PFSK-1 (cell line): ENCODE measurements around the gene ARHGEF7.

Experiments
- FOXP2 ChIP-seq: optimal IDR thresholded peaks from 2 replicates; pipeline ENCODE3; 2011; ENCODE audit warnings: borderline replicate concordance, control low read depth, inconsistent platforms; ENCODE audit not compliant: insufficient read depth; ENCODE audit errors: extremely low read length, extremely low read depth
- POLR2AphosphoS5 ChIP-seq: IDR thresholded peaks from 2 replicates; pipeline ENCODE4 v1.6.1; 2012; ENCODE audit warnings: low read depth, mild to moderate bottlenecking, control low read depth, low read length, moderate library complexity
- REST ChIP-seq, 2 experiments: IDR thresholded peaks; 2 replicates each; pipeline versions ENCODE4 v1.6.1 to v1.8.0; 2011 to 2012; ENCODE audit warnings: low read depth in 2 of 2, low read length in 2 of 2, control low read depth in 1 of 2, inconsistent platforms in 1 of 2, mild to moderate bottlenecking in 1 of 2, moderate library complexity in 1 of 2; ENCODE audit not compliant: insufficient read depth in 1 of 2
- SIN3A ChIP-seq: IDR thresholded peaks from 2 replicates; pipeline ENCODE4 v1.6.1; 2012; ENCODE audit warnings: mild to moderate bottlenecking, low read length, moderate library complexity, borderline replicate concordance; ENCODE audit not compliant: insufficient read depth
- TAF1 ChIP-seq: IDR thresholded peaks from 2 replicates; pipeline ENCODE4 v1.6.1; 2012; ENCODE audit warnings: low read length, control low read depth, borderline replicate concordance; ENCODE audit not compliant: insufficient read depth

- TF ChIP-seq REST (IDR thresholded peaks at IDR 0.05; ENCODE audit: insufficient read depth in 1 of 2, low read depth in 2 of 2, low read length in 2 of 2): no peak
- TF ChIP-seq POLR2AphosphoS5: no peak
- no peak for TF ChIP-seq SIN3A
- TF ChIP-seq TAF1: no peak
- no peak for TF ChIP-seq FOXP2
Measured at GRCh38 chr13:111319521-111319920, 204.4 kb downstream of the ARHGEF7 start.
